Sigmoid colon (tissue), 7 donors: Measurements from ENCODE around the gene YPEL2. TPM values are rescaled to one million over a fixed set of nuclear protein-coding genes. Genes with fewer than 3 reads are reported as not detected.
A peak's percentile ranks its signal among the peaks of the same experiment; 100 is the strongest.

ENCODE experiments used
- DNase-seq: peaks from one replicate; pipeline ENCODE4 v3.0.0-alpha.2; 2019
- H3K27ac ChIP-seq, 4 donors: fragments of 200-600 bp; sonication (generic); one replicate each; pipeline ENCODE4 v1.5.1; 2016 to 2019; ENCODE audit warnings: mild to moderate bottlenecking in 1 of 4
- H3K27me3 ChIP-seq, 3 donors: fragments of 200-600 bp; sonication (generic); one replicate each; pipeline ENCODE4 v1.5.1; 2019; ENCODE audit warnings: mild to moderate bottlenecking in 1 of 3
- H3K36me3 ChIP-seq, 4 donors: fragments of 200-600 bp; sonication (generic); one replicate each; pipeline ENCODE4 v1.5.1; 2016 to 2019
- H3K4me1 ChIP-seq, 4 donors: fragments of 200-600 bp; sonication (generic); one replicate each; pipeline ENCODE4 v1.5.1; 2017 to 2019
- H3K4me3 ChIP-seq, 4 donors: fragments of 200-600 bp; sonication (generic); one replicate each; pipeline ENCODE4 v1.5.1; 2017 to 2019; ENCODE audit warnings: mild to moderate bottlenecking in 2 of 4, moderate library complexity in 1 of 4
- H3K9me3 ChIP-seq, 4 donors: fragments of 200-600 bp in 3 of 4; sonication (generic) in 3 of 4; one replicate each; pipeline versions ENCODE4 v1.5.1 to v1.6.1; 2013 to 2019
- EP300 ChIP-seq, 4 donors: sonication (generic); formaldehyde crosslinking; IDR thresholded peaks; one replicate each; pipeline ENCODE4 v1.6.1; 2017; ENCODE audit warnings: antibody characterized with exemption in 4 of 4
- POLR2A ChIP-seq, 2 donors: fragments of 450-650 bp; IDR thresholded peaks; one replicate each; pipeline ENCODE4 v1.6.1; 2016; ENCODE audit warnings: antibody characterized with exemption in 2 of 2, mild to moderate bottlenecking in 2 of 2, moderate library complexity in 2 of 2
- POLR2AphosphoS5 ChIP-seq, 4 donors: sonication (generic); formaldehyde crosslinking; IDR thresholded peaks; one replicate each; pipeline ENCODE4 v1.6.1; 2017; ENCODE audit warnings: antibody characterized with exemption in 4 of 4
- WGBS, 2 donors: extraction: QIAGEN DNeasy Blood & Tissue Kit; methylation state at CpG; one replicate each; pipeline ENCODE4 v1.1.7; 2013; 5-methylcytosine and 5-hydroxymethylcytosine counted together
- intact Hi-C: fragments of 100-400 bp; cut with DNase I; formaldehyde crosslinking; loops from one replicate; pipeline ENCODE4 v1.15.1; 2023
- polyA plus RNA-seq, 3 donors: library from polyadenylated mRNA; stranded (reverse); fragments of 200-250 nt; gene quantifications; one replicate each; pipeline ENCODE4 v1.2.3, GENCODE V29; 2013
- total RNA-seq, 4 donors: library from RNA; depleted of rRNA; stranded (reverse); fragments of >200 nt; gene quantifications; one replicate each; pipeline ENCODE4 v1.1.0, GENCODE V29; 2016
- TF ChIP-seq, protein P1 (sequence below), 4 experiments: fragments of 450-650 bp in 3 of 4; fragments of 200-600 bp in 1 of 4; IDR thresholded peaks; one replicate each; pipeline ENCODE4 v1.5.1; 2016 to 2019; ENCODE audit warnings: antibody characterized with exemption in 4 of 4, mild to moderate bottlenecking in 3 of 4, moderate library complexity in 2 of 4
- donor health status: healthy with polysubstance abuse.
- donor health status: Bipolar disorder and iron deficiency.
- donor health status: healthy.

YPEL2 gene
- total and polyA plus RNA-seq, 7 donors: 10.2 to 35.7 (median 25.8) TPM

DNA sequence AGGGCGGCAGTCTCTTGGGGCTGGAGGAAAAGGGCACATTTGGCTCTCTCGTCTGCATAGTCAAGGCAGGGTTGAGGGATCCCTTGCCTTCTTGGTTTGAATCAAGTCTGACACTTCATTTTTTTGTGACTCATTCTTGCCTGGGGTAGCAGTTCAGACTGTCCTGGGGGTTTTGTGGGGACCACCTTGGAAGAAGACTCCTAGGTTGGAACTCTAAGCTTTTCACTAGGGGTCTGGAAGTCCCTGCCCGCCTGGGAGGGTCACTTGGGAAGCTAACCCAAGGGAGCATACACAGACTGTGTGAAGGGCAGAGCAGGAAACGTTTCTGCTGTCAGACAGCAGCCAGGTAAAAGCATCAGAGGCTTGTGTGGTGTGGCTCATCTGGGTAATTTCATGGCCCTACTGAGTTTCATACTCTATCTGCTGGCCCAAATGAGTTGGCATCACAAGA lies 11.3 kb downstream of the YPEL2 start:
- no peak for DNase-seq
- H3K36me3 ChIP-seq: no peaks in the 10 kb centered on the region
- 69 to 74% methylated on average over 4 of the region's 4 CpGs for whole genome bisulfite sequencing, 2 donors
- H3K4me1 ChIP-seq: peaks cover 0 to 95% (median 71%) of the 10 kb centered on the region in 4 donors
- no peak for TF ChIP-seq POLR2AphosphoS5 (IDR thresholded peaks at IDR 0.05)
- H3K27me3 ChIP-seq: no peaks in the 10 kb centered on the region
- intact Hi-C loops: no loop called here
- H3K4me3 ChIP-seq: no peak overlapping the region
- H3K9me3 ChIP-seq: no peaks in the 10 kb centered on the region
- H3K27ac ChIP-seq: no peak overlapping the region

DNA sequence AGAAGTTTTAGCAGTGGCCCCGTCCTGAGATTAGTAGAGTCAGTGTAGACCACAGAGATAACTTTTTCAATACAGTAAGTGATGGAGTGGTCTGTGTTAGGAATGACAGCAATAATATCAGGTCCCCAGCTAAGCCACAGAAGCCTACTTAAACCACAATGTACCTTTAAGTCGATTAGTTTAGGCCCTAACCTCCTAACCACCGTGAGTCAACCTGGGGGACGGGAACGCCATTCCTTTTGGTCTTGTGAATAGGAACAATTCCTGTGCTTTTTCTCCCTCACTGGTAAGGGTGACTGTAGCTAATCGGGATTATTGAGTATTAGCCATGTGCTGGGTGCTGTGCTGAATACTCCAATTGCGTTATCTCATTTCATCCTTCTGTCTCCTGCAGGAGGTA lies 14.0 kb downstream of the YPEL2 start:
- intact Hi-C loops: no loop called here
- Histone ChIP-seq H3K27me3 (no peaks in the 10 kb centered on the region), H3K36me3 (no peaks in the 10 kb centered on the region), H3K27ac (no peak overlapping the region), H3K9me3 (no peaks in the 10 kb centered on the region), H3K4me3 (no peak overlapping the region), H3K4me1 (peaks cover 0 to 92% (median 76%) of the 10 kb centered on the region in 4 donors)
- no peak for DNase-seq
- WGBS, 2 donors: 89 to 94% methylated on average over 7 of the region's 7 CpGs
- TF ChIP-seq EP300 (IDR thresholded peaks at IDR 0.05) (no peak), POLR2AphosphoS5 (IDR thresholded peaks at IDR 0.05) (no peak), POLR2A (IDR thresholded peaks at IDR 0.05) (no peak)
- TF ChIP-seq, protein P1, sequence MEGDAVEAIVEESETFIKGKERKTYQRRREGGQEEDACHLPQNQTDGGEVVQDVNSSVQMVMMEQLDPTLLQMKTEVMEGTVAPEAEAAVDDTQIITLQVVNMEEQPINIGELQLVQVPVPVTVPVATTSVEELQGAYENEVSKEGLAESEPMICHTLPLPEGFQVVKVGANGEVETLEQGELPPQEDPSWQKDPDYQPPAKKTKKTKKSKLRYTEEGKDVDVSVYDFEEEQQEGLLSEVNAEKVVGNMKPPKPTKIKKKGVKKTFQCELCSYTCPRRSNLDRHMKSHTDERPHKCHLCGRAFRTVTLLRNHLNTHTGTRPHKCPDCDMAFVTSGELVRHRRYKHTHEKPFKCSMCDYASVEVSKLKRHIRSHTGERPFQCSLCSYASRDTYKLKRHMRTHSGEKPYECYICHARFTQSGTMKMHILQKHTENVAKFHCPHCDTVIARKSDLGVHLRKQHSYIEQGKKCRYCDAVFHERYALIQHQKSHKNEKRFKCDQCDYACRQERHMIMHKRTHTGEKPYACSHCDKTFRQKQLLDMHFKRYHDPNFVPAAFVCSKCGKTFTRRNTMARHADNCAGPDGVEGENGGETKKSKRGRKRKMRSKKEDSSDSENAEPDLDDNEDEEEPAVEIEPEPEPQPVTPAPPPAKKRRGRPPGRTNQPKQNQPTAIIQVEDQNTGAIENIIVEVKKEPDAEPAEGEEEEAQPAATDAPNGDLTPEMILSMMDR (IDR thresholded peaks at IDR 0.05): no peak

DNA sequence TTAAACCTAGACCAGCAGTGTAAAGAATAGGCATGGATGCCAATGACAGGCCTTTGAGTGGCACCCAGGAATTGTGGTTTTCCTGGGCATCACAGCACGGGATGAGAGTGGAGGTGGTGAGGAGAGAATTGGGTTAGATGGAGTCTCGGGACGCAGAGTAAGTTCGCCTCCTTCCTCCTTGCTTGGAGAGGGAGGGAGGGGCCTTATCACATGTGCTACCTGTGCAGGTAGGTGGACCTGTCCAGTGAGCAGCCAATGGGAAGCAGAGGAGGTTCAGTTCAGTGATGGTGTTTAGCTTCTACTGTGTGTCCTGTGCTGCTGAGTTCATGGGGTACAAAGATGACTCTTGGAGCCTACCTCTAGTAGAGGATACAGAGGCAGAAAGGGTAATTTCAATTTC lies 14.9 kb downstream of the YPEL2 start:
- H3K36me3 ChIP-seq: no peaks in the 10 kb centered on the region
- WGBS, 2 donors: 85 to 88% methylated on average over 4 of the region's 4 CpGs
- peaks cover 0 to 94% (median 78%) of the 10 kb centered on the region in 4 donors for H3K4me1 ChIP-seq
- H3K9me3 ChIP-seq: no peaks in the 10 kb centered on the region
- H3K27me3 ChIP-seq: no peaks in the 10 kb centered on the region
- intact Hi-C loops: no loop called here
- DNase-seq: no peak
- no peak for TF ChIP-seq POLR2A (IDR thresholded peaks at IDR 0.05)
- TF ChIP-seq EP300 (IDR thresholded peaks at IDR 0.05): no peak
- TF ChIP-seq POLR2AphosphoS5 (IDR thresholded peaks at IDR 0.05): no peak
- TF ChIP-seq, protein P1 (IDR thresholded peaks at IDR 0.05): no peak
- H3K27ac ChIP-seq: no peak overlapping the region
- no peak overlapping the region for H3K4me3 ChIP-seq

DNA sequence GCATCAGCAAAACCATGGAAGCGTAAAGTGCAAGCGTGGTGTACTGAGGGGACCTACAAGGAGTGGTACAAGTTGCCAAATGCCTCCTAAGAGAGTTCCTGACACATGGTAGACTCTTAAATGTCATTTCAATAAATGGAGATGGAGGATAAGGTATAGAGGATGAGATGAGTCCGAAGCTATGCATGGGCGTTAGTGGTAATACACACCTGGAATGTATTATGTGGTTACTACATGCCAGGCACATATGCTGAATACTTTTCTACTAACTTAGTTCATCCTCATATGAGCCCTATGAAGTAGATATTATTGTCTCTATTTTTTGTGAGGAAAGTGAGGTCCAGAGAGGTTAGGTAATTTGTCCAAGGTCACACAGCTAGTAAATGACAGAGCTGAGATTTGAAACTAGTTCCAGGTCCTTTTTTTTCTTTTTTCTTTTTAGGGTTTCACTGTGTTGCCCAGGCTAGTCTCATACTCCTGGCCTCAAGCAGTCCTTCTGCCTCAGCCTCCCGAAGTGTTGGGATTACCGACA lies 15.5 kb downstream of the YPEL2 start:
- Histone ChIP-seq H3K9me3 (no peaks in the 10 kb centered on the region), H3K27me3 (no peaks in the 10 kb centered on the region), H3K36me3 (no peaks in the 10 kb centered on the region), H3K4me3 (no peak overlapping the region), H3K27ac (peak overlapping the region in 1 of 4 donors; percentile 1), H3K4me1 (peaks cover 0 to 94% (median 77%) of the 10 kb centered on the region in 4 donors)
- intact Hi-C loops: no loop called here
- no peak for DNase-seq
- TF ChIP-seq, protein P1 (IDR thresholded peaks at IDR 0.05): no peak
- TF ChIP-seq EP300 (IDR thresholded peaks at IDR 0.05) (no peak), POLR2A (IDR thresholded peaks at IDR 0.05) (no peak), POLR2AphosphoS5 (IDR thresholded peaks at IDR 0.05) (no peak)
- WGBS, 2 donors: 98 to 99% methylated on average over 6 of the region's 6 CpGs

DNA sequence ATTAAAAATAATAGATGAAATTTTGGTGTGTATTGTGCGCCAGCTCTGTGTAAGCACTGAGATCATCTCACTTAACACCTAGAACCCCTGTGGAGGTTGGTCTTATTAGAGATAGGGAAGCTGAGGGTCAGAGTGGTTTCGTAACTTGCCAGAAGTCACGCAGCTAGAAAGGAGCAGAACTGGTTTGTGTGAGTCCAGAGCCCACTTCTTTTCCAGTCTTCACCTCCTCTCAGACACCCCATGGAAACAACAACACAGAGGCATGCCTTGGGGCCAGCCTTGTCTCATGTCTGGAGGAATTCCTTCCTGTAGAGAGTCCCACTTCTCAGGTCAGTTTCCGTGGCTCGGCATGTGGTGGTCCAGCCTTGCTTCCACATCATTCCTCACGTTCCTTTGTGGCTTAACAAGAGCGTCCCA lies 16.5 kb downstream of the YPEL2 start:
- Histone ChIP-seq H3K9me3 (no peaks in the 10 kb centered on the region), H3K27me3 (no peaks in the 10 kb centered on the region), H3K36me3 (peaks cover 0 to under 1% (median 0%) of the 10 kb centered on the region in 4 donors), H3K4me3 (no peak overlapping the region), H3K4me1 (peaks cover 0 to 93% (median 76%) of the 10 kb centered on the region in 4 donors), H3K27ac (peak overlapping the region in 1 of 4 donors; percentile 44)
- TF ChIP-seq POLR2A (IDR thresholded peaks at IDR 0.05): no peak
- no peak for TF ChIP-seq EP300 (IDR thresholded peaks at IDR 0.05)
- no peak for DNase-seq
- 91 to 92% methylated on average over 7 of the region's 7 CpGs for WGBS, 2 donors
- intact Hi-C loops: no loop called here

DNA sequence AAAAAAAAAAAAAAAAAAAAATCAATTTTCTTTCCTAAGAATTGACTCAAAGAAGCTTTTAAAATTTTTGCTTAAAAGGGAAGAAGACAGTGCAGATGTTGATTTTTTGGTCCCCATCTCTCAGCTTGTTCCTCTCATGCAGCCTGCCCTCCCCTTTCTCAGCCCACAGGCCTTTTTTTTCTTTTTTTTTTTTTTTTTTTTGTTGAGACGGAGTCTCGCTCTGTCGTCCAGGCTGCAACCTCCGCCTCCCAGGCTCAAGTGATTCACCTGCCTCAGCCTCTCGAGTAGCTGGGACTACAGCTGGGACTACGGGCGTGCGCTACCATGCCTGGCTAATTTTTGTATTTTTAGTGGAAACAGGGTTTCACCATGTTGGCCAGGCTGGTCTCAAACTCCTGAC lies 17.7 kb downstream of the YPEL2 start:
- intact Hi-C loops: no loop called here
- TF ChIP-seq POLR2AphosphoS5 (IDR thresholded peaks at IDR 0.05) (no peak), EP300 (IDR thresholded peaks at IDR 0.05) (no peak), POLR2A (IDR thresholded peaks at IDR 0.05) (no peak)
- TF ChIP-seq, protein P1 (IDR thresholded peaks at IDR 0.05): no peak

More for the DNA sequence above, 17.7 kb downstream of the YPEL2 start:
- DNase-seq: no peak
- 92 to 93% methylated on average over 8 of the region's 8 CpGs for WGBS, 2 donors
- Histone ChIP-seq H3K9me3 (no peaks in the 10 kb centered on the region), H3K27me3 (no peaks in the 10 kb centered on the region), H3K4me3 (no peak overlapping the region), H3K36me3 (peaks cover 0 to 9% (median 4%) of the 10 kb centered on the region in 4 donors), H3K4me1 (peaks cover 0 to 94% (median 78%) of the 10 kb centered on the region in 4 donors), H3K27ac (peak overlapping the region in 3 of 4 donors; percentile 35 to 74 (median 70))
